IMR-90 (cell line): Measurements from ENCODE around the gene UBE2O. TPM values are rescaled to one million over a fixed set of nuclear protein-coding genes. Genes with fewer than 3 reads are reported as not detected.

ENCODE experiments used
- ATAC-seq: fragments of 200-7000 bp; cut with Tn5 transposase; 2 replicates; pipeline ENCODE4 v1.9.1; 2020; ENCODE audit warnings: low read depth, mild to moderate bottlenecking, moderate library complexity
- BruUV-seq: library from RNA; stranded (reverse); fragments of 400-500 nt; replicated peaks from 2 replicates; lab custom pipeline; 2021; lab: Mats Ljungman, UMichigan
- CTCF ChIA-PET: fragments of 300-600 bp; formaldehyde crosslinking; extraction: SDS; loops from one replicate; lab custom pipeline; 2021; ENCODE audit warnings: antibody characterized with exemption; lab: Yijun Ruan, JAX
- POLR2A ChIA-PET: fragments of 300-600 bp; sonication (Branson Sonifier 250); formaldehyde crosslinking; loops from one replicate; lab custom pipeline; 2022; ENCODE audit warnings: antibody characterized with exemption; ENCODE audit not compliant: unreplicated experiment; lab: Charles Lee
- DNase-seq: peaks from one replicate; pipeline ENCODE4 v3.0.0; 2013
- H2AFZ ChIP-seq: replicated peaks from 2 replicates; pipeline ENCODE3; 2013; ENCODE audit warnings: low read length, mild to moderate bottlenecking; ENCODE audit not compliant: poor library complexity
- H2AK5ac ChIP-seq: 2 replicates; pipeline ENCODE4 v1.6.1; 2013; ENCODE audit warnings: low read depth, low read length, inconsistent platforms
- H2AK9ac ChIP-seq: replicated peaks from 2 replicates; pipeline ENCODE3; 2013; ENCODE audit warnings: mild to moderate bottlenecking, low read depth, low read length, moderate library complexity; ENCODE audit not compliant: poor library complexity
- H2BK120ac ChIP-seq: 2 replicates; pipeline ENCODE4 v1.6.1; 2013; ENCODE audit warnings: low read depth, low read length, inconsistent platforms
- H2BK15ac ChIP-seq: 3 replicates; pipeline ENCODE4 v1.6.1; 2013; ENCODE audit warnings: low read depth, low read length, inconsistent platforms
- H2BK20ac ChIP-seq: 2 replicates; pipeline ENCODE4 v1.6.1; 2013; ENCODE audit warnings: low read depth, mild to moderate bottlenecking, inconsistent platforms, low read length, moderate library complexity
- H2BK5ac ChIP-seq: 2 replicates; pipeline ENCODE4 v1.6.1; 2013; ENCODE audit warnings: mild to moderate bottlenecking, low read depth, low read length, inconsistent platforms; ENCODE audit not compliant: poor library complexity, severe bottlenecking
- H3K14ac ChIP-seq: replicated peaks from 2 replicates; pipeline ENCODE4 v1.6.1; 2013; ENCODE audit warnings: low read depth, low read length, inconsistent platforms
- H3K18ac ChIP-seq: 2 replicates; pipeline ENCODE4 v1.6.1; 2013; ENCODE audit warnings: low read depth, low read length, control low read depth
- H3K23ac ChIP-seq: 2 replicates; pipeline ENCODE4 v1.6.1; 2013; ENCODE audit warnings: low read depth, low read length, inconsistent platforms
- H3K27ac ChIP-seq: 2 replicates; pipeline ENCODE4 v1.5.1; 2013; ENCODE audit warnings: mild to moderate bottlenecking, control low read depth, low read length; ENCODE audit not compliant: insufficient read depth
- H3K27me3 ChIP-seq: 2 replicates; pipeline ENCODE4 v1.6.1; 2013; ENCODE audit warnings: low read length; ENCODE audit not compliant: control insufficient read depth, insufficient read depth
- H3K36me3 ChIP-seq: 2 replicates; pipeline ENCODE4 v1.6.1; 2013; ENCODE audit warnings: low read length, mixed read lengths; ENCODE audit not compliant: control insufficient read depth, insufficient read depth
- H3K4ac ChIP-seq: 2 replicates; pipeline ENCODE4 v1.6.1; 2013; ENCODE audit warnings: low read depth, low read length, inconsistent platforms
- H3K4me1 ChIP-seq: 2 replicates; pipeline ENCODE4 v1.6.1; 2013; ENCODE audit warnings: low read length, mixed read lengths; ENCODE audit not compliant: control insufficient read depth, insufficient read depth
- H3K4me2 ChIP-seq: 2 replicates; pipeline ENCODE4 v1.6.1; 2013; ENCODE audit warnings: low read depth, mild to moderate bottlenecking, control low read depth, low read length, moderate library complexity
- H3K4me3 ChIP-seq: 2 replicates; pipeline ENCODE4 v1.5.1; 2013; ENCODE audit warnings: low read depth, mild to moderate bottlenecking, control low read depth, low read length, moderate library complexity; ENCODE audit not compliant: insufficient read depth
- H3K56ac ChIP-seq: 2 replicates; pipeline ENCODE4 v1.6.1; 2013; ENCODE audit warnings: low read length, inconsistent platforms; ENCODE audit not compliant: insufficient read depth; ENCODE audit errors: extremely low read depth
- H3K79me1 ChIP-seq, 2 experiments: 2 replicates each; pipeline ENCODE4 v1.6.1; 2013; ENCODE audit warnings: low read length in 2 of 2, inconsistent platforms in 1 of 2, low read depth in 1 of 2
- H3K9ac ChIP-seq: 2 replicates; pipeline ENCODE4 v1.6.1; 2013; ENCODE audit warnings: low read depth, low read length, control low read depth
- H3K9me1 ChIP-seq: 2 replicates; pipeline ENCODE4 v1.6.1; 2013; ENCODE audit warnings: low read length, inconsistent platforms; ENCODE audit not compliant: insufficient read depth
- H3K9me3 ChIP-seq: 2 replicates; pipeline ENCODE4 v1.6.1; 2013; ENCODE audit warnings: low read length; ENCODE audit not compliant: control insufficient read depth, insufficient read depth
- H4K20me1 ChIP-seq: 2 replicates; pipeline ENCODE4 v1.6.1; 2013; ENCODE audit warnings: low read length, inconsistent platforms; ENCODE audit not compliant: insufficient read depth
- H4K5ac ChIP-seq: 2 replicates; pipeline ENCODE4 v1.6.1; 2013; ENCODE audit warnings: mild to moderate bottlenecking, low read depth, low read length, control low read depth
- H4K8ac ChIP-seq, 2 experiments: 2 replicates each; pipeline ENCODE4 v1.6.1; 2013; ENCODE audit warnings: low read depth in 2 of 2, low read length in 2 of 2, control low read depth in 1 of 2, inconsistent platforms in 1 of 2
- H4K91ac ChIP-seq: 2 replicates; pipeline ENCODE4 v1.6.1; 2013; ENCODE audit warnings: low read depth, low read length, inconsistent platforms; ENCODE audit not compliant: insufficient read depth
- BHLHE40 ChIP-seq: fragments of 150-350 bp; IDR thresholded peaks from 2 replicates; pipeline ENCODE4 v1.6.1; 2016; ENCODE audit warnings: mild to moderate bottlenecking, low read depth, low read length
- CHD1 ChIP-seq: IDR thresholded peaks from 2 replicates; pipeline ENCODE4 v1.6.1; 2012; ENCODE audit warnings: low read depth, low read length, improper control_type of control experiment
- CTCF ChIP-seq: conservative IDR thresholded peaks from 2 replicates; pipeline ENCODE4 v1.5.1; 2012; ENCODE audit warnings: mild to moderate bottlenecking, low read depth, low read length, improper control_type of control experiment
- ELK1 ChIP-seq: fragments of 150-350 bp; IDR thresholded peaks from 2 replicates; pipeline ENCODE4 v1.6.1; 2016; ENCODE audit warnings: low read depth, mild to moderate bottlenecking, low read length, moderate library complexity, borderline replicate concordance
- MAFK ChIP-seq: IDR thresholded peaks from 2 replicates; pipeline ENCODE4 v1.6.1; 2012; ENCODE audit warnings: low read depth, low read length, improper control_type of control experiment
- MAZ ChIP-seq: IDR thresholded peaks from 2 replicates; pipeline ENCODE4 v1.6.1; 2012; ENCODE audit warnings: low read depth, mild to moderate bottlenecking, low read length, improper control_type of control experiment, moderate library complexity, borderline replicate concordance
- MXI1 ChIP-seq: IDR thresholded peaks from 2 replicates; pipeline ENCODE4 v1.6.1; 2012; ENCODE audit warnings: low read depth, mild to moderate bottlenecking, low read length, moderate library complexity, borderline replicate concordance
- NFE2L2 ChIP-seq: fragments of 150-350 bp; IDR thresholded peaks from 2 replicates; pipeline ENCODE4 v1.6.1; 2016; ENCODE audit warnings: low read depth, mild to moderate bottlenecking, low read length
- RAD21 ChIP-seq: IDR thresholded peaks from 2 replicates; pipeline ENCODE4 v1.6.1; 2012; ENCODE audit warnings: low read length, improper control_type of control experiment
- RFX5 ChIP-seq: IDR thresholded peaks from 2 replicates; pipeline ENCODE4 v1.8.0; 2012; ENCODE audit warnings: low read depth, mild to moderate bottlenecking, low read length, moderate library complexity
- SMC3 ChIP-seq: fragments of 150-350 bp; IDR thresholded peaks from 2 replicates; pipeline ENCODE4 v1.6.1; 2016; ENCODE audit warnings: low read depth, mild to moderate bottlenecking, antibody characterized with exemption, low read length, moderate library complexity
- USF2 ChIP-seq: fragments of 150-350 bp; IDR thresholded peaks from 2 replicates; pipeline ENCODE4 v1.6.1; 2017; ENCODE audit warnings: mild to moderate bottlenecking, antibody characterized with exemption, low read length, low read depth
- WGBS, 2 experiments: methylation state at CpG; one replicate each; pipeline versions ENCODE4 v1.1.5 to v1.1.7; 2013; ENCODE audit warnings: missing lambda C conversion rate in 2 of 2; ENCODE audit not compliant: insufficient read length in 1 of 2; ENCODE audit errors: extremely low coverage in 2 of 2; 5-methylcytosine and 5-hydroxymethylcytosine counted together
- dilution Hi-C: fragments of 300-500 bp; cut with HindIII; formaldehyde crosslinking; loops from one replicate; pipeline ENCODE4 v1.14.3; 2018; ENCODE audit warnings: low sequenced_read_pairs; ENCODE audit not compliant: unreplicated experiment
- in situ Hi-C: fragments of 300-500 bp; cut with MboI; formaldehyde crosslinking; loops from 3 replicates; pipeline ENCODE4 v1.14.3; 2019; ENCODE audit warnings: low sequenced_read_pairs, inconsistent platforms, mixed read lengths
- intact Hi-C: fragments of 100-400 bp; cut with micrococcal nuclease; formaldehyde crosslinking; loops from 2 replicates; pipeline ENCODE4 v1.10.0; 2022
- polyA plus RNA-seq, 3 experiments: library from polyadenylated mRNA; depleted of rRNA; stranded (reverse); fragments of >200 nt; gene quantifications; 2 replicates each; pipeline ENCODE4 v1.2.3, GENCODE V29; 2012; ENCODE audit warnings: low replicate concordance in 1 of 3
- total RNA-seq: library from RNA; depleted of rRNA; stranded (reverse); fragments of >200 nt; gene quantifications from 2 replicates; pipeline ENCODE4 v1.2.3, GENCODE V29; 2012

Gene UBE2O
- total and polyA plus RNA-seq, 2 of the 4 experiments (the other 2 are of a cell fraction): 17.6 TPM

- Histone ChIP-seq H3K9me1 (peaks cover 9% of the 10 kb centered on the region), H3K4me3 (no peak overlapping the region), H2AK5ac (peak overlapping the region; percentile 52), H3K56ac (no peak overlapping the region), H4K8ac (peak overlapping the region; percentile 53 to 95), H4K91ac (peak overlapping the region; percentile 83), H3K36me3 (peaks cover 3% of the 10 kb centered on the region), H3K27ac (peak overlapping the region; percentile 54; the same call in 1 of the 2 replicates), H3K18ac (no peak overlapping the region), H2BK5ac (no peak overlapping the region), H3K9me3 (no peaks in the 10 kb centered on the region), H3K9ac (peak overlapping the region; percentile 27; the same call in 1 of the 2 replicates), H3K4me1 (peaks cover 14% of the 10 kb centered on the region), H2BK20ac (peak overlapping the region; percentile 47; the same call in 1 of the 2 replicates), H2AK9ac (peak overlapping the region; percentile 83), H3K14ac (peak overlapping the region; percentile 75), H3K79me1 (peaks cover 19 to 60% of the 10 kb centered on the region in 2 experiments), H2BK15ac (no peak overlapping the region), H3K4me2 (no peak overlapping the region; the same call in 1 of the 2 replicates), H3K4ac (peak overlapping the region; percentile 61), H4K20me1 (peaks cover 11% of the 10 kb centered on the region), H3K27me3 (no peaks in the 10 kb centered on the region), H2AFZ (peak overlapping the region; percentile 89), H2BK120ac (peak overlapping the region; percentile 12), H4K5ac (peak overlapping the region; percentile 9; the same call in 1 of the 2 replicates), H3K23ac (peak overlapping the region; percentile 7; the same call in 1 of the 2 replicates)
- dilution Hi-C loops: no loop called here
- ChIA-PET POLR2A (no interaction called here), CTCF (interaction anchor here (0.9 to 1.8 kb wide), 2 partner anchors 11 to 16 kb away, joined by 5 to 9 read pairs; no protein-coding TSS in a partner anchor)
- peak; percentile 49 for DNase-seq
- TF ChIP-seq ELK1: no peak
- TF ChIP-seq BHLHE40: no peak
- no peak for TF ChIP-seq CHD1
- TF ChIP-seq MXI1: no peak
- no peak for TF ChIP-seq SMC3
- TF ChIP-seq NFE2L2: no peak
- no peak for TF ChIP-seq RFX5
- no peak for TF ChIP-seq MAZ
- TF ChIP-seq USF2: no peak
- no peak for TF ChIP-seq CTCF
- TF ChIP-seq MAFK: no peak
- no peak for TF ChIP-seq RAD21
- ATAC-seq: no peak
- intact Hi-C loops: no loop called here
- BruUV-seq: no TSS peak
- WGBS, 2 experiments: 72% methylated on average over 11 of the region's 19 CpGs; no CpG with 5 or more reads in 1 of the 2 experiments
- in situ Hi-C loops: no loop called here
Observed at GRCh38 chr17:76381633-76382350, 71.2 kb downstream of the UBE2O start.
